Lung microvascular endothelial cell (primary cell): Measurements from ENCODE around the gene ARHGAP6. TPM values are rescaled to one million over a fixed set of nuclear protein-coding genes. Genes with fewer than 3 reads are reported as not detected.
A peak's percentile ranks its signal among the peaks of the same experiment; 100 is the strongest.
"Not testable (repeated sequence)": the region's sequence is repeated elsewhere in the genome, so short reads cannot be mapped to it uniquely, and the experiment has no call there.

Experiments
- DNase-seq, 2 donors: peaks; one replicate each; pipeline versions ENCODE4 v3.0.0 to v3.0.0-alpha.2; 2010; ENCODE audit warnings: low read depth in 2 of 2
- total RNA-seq: library from RNA; depleted of rRNA; stranded (reverse); fragments of >200 nt; gene quantifications from 2 replicates; pipeline ENCODE4 v1.2.1, GENCODE V29; 2014

The ARHGAP6 gene
- total RNA-seq, 1 donor from 2014 or later: under 0.01 TPM

DNA sequence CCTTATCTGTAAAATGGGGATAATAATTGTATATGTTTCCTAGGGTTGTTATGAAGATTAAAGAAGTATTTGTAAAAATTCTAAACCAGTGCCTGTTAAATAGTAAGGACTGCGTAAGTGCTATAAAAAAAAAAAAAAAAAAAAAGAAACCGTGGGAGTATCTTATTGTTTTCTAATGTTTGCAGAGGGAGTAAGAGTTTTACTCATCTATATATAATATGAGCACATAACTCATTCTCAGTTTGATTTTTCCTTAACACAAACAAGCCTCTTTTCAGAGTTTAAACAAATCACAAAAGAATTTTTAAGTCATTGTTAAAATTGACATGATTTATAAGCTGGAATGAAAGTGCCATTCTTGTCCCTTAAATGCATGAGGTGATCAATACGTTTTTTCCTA is 267.6 kb downstream of the ARHGAP6 start:
- DNase-seq: no peak

DNA sequence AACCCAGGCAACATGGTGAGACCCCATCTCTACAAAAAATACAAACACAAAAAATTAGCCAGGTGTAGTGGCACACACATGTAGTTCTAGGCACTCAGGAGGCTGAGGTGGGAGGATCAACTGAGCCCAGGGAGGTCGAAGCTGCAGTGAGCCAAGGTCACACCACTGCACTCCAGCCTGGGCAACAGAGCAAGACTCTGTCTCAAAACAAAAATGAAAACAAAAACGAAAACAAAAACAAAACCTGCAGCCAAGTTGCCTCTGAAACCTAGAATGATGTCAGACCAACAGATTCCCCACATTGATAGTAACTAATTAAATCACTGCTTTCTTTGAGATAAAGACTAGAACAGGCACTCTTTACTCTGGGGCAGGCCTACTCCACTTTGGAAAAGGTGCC is 268.0 kb downstream of the ARHGAP6 start:
- DNase-seq: no peak

DNA sequence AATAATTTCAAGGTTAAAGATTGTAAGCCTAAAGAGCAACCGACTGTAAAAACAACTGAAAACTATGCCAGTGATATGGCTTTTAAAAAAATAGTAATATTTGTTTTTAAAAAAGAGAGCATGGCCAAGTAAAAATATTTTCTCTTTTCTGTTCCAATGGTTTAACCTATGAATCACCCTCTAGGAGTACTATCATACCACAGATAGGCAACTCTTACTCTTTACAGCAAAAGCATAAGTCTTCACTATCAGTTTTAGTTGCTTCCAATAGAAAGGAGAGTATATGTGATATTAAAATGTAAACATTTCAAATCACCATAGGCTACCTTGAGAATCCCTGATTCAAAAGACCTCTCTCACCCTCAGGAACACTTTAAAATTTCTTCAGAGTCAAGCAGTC is 269.9 kb downstream of the ARHGAP6 start:
- DNase-seq: no peak

DNA sequence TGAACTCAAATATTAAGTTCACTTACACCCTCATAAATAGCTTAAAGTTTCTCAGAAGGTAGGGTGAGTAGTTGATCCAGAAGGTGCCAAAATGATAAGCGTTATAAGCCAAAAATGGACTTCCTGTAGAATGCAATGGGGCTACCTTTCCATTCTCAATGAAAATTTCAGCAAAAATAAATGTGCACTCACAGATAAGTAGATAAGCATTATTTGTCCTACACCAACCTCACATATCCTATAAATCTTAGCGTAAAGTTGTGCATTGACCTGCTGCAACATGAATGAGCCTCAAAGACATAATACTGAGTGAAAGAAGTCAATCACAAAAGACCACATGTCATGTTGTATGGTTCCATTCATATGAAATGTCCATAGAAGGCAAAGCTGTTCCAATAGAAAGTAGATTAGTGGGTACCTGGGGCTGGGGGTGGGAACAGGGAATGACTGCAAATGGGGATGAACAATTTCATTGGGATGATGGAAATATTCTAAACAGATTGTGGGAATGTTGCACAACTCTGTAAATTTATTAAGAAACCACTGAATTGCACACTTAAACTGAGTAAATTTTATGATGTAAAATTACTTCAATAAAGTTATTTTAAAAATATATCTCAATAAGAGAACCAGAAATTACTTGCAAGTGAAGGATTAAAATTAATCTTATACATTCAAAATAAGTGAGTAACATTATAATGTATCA is 271.6 kb downstream of the ARHGAP6 start:
- no peak for DNase-seq

DNA sequence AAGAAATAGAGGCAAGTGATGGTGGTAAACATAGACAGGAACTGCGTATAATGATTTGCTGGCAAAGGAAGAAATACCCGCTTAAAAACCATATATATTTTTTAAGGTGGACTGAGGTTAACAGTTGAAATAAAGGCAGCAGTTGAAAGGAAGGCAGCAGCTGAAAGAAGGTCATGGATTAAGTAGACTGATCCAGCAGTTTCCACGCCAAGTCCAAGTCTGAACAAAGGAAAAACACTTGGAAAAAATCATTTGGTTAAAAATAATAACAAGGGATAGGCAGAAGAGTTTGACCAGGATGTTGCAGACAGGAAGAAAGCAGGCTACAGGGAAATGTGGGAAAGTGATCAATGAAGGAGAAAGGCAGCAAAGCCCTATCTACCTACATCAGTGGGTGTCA is 278.9 kb downstream of the ARHGAP6 start:
- no peak for DNase-seq

DNA sequence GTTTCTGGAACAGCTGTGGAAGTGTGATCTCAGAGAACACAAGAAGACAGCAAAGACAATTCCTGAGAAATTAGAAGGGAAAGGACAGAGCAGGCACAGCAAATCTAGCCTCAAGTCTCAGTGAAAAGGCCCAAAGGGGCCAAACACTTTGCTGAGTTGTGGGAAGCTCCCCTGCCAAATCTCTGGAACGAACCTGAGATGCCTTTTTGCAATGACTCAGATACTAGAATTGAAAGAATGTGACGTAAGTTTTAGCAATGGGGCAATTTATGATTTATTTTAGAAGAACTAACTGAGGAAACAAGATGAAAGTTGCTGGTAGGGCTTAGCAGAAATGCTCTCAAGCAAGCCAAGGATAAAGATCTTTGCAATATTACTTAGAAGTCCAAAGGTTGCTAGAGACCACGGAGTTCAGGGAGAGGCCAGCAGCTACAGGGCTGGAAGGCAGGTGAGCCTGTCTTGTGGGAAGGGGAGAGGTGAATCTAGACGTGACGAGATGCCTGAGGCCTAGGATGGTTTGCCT is 279.7 kb downstream of the ARHGAP6 start:
- DNase-seq: no peak

DNA sequence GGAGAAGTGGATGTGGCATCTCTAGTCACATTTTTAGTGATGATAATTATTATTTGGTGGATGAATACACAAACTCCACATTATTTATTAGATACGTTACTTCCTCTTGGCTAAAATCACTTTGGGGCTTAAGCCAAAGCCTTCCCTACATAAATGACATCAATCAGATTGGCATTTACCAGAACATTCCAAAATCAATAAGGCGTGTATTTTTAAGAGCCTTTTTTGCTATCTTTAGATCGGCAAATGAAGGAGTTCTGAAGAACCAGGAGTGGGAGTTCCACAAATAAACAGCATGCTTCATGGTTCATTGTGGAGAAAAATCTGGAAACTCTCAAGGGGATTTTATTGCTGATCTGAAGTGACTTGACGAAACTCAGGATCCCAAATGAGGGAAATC is 282.8 kb downstream of the ARHGAP6 start:
- no peak for DNase-seq

DNA sequence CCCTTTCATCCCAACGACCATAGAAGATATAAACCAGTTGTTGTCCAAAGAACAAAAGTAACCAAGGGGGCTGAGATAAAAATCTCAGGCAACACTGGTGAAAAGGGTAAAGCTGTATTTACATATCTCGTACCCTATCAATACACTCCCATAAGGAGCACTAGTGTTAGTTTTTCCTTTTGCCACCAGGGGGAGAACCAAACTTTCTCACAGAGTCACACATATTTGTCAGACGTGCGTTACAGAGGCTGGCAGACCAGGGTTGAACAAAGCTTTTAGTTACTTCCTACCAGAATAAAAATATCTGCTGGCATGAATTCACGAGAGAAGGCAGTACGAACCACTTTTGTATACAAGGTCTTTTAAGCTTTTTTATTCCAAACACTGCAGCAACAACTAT is 284.3 kb downstream of the ARHGAP6 start:
- DNase-seq: peak; percentile 68 to 71

DNA sequence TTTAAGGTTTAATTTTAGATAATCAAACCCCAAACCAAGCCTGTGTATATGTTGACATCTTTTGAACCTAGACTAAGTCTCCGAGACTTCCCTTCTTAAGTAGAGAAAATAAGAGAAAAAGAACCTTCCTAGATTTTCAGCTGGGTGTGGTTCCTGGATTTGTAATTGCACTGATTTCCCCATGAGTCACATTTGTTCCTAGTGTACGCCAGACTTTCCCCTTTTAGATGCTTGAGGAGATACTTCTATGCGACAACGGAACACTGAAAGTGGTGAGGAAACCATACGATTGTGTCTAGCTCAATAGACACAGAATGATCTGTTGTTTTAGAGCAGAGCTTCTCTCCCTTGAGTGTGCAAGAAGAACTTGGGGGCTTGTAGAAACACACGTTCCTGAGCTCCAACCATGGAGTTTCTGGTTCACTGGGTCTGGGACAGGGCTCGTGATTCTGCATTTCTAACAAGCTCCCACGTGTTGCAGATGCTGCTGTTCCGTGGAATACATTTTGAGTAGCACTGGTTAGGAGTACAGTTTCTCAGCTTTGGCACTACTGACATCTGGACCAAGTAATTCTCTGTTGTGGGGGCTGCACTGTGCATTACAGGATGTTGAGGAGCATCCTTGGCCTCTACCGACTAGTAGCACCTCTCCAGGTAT is 285.4 kb downstream of the ARHGAP6 start:
- DNase-seq: peak in 1 of 2 donors; percentile 57

DNA sequence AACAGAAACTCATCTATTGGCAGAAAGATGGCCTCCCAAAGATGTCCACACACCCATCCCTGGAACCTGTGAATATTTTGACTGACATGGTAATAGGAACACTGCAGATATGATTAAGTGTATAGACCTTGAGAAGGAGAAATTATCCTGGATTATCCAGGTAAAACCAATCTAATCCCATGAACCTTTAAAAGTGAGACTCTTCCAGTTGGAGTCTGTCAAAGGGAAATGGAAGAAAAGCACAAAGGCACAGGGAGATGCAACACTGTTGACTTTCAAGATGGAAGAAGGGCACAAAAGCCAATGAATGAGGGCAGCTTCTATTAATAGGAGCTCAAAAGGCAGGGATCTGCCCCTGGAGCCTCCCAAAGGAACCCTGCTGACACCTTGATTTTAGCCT is 289.6 kb downstream of the ARHGAP6 start:
- DNase-seq: no peak

DNA sequence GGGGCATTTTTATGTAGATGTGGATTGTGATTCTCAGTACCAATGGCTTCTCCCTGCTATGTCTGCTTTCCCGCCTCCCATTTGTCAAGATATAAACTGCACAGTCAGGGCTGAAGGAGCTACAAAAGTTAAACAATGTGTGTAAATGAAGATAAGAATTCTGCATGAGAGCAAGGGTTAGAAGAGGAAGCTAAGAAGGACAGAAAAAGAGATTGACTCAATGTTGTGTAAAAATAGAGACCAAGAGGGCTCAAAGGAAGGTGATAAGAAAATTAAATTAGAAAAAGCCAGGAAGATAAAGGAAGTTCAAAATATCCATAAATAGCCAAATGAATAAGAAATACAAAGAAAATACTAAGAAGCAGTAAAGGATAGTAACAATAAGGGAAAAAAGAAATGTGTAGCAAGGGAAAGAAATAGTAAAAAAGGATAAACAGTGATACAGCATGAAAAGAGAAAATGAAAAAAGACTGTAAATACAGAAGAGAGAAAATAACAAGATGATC is 290.1 kb downstream of the ARHGAP6 start:
- no peak for DNase-seq

DNA sequence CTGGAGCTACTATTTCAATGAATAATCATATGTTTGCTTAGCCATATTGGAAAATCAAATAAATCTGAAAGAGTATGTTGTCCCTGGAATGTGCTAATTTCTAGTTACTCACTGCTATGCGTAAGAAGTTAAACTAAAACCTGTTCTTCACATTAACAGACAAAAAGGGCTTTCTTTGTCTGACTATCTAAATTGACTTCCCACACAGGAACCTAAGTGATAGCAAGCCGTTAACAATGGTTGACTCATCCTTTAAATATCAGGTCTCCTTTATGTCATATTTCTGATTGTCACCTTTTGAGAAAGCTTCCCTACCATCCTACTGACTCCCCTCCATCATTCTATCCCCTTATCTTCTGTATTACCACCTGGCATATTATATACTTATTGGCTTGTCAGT is 291.1 kb downstream of the ARHGAP6 start:
- DNase-seq: no peak

DNA sequence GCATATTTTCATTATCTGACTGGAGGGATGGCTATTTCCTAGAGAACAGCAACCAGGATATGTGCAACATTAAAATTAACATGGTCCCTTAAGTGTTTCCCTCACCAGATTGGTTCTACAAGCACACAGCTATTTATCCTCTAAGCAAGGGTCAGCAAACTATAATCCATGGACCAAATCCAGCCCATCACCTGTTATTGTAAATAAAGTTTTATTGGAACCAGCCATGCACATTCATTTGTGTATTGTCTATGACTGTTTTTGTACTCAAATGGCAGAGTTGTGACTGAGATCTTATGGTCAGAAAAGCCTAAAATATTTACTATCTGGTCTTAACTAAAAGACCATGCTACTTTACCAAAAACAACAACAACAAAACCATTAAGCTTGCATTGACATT is 294.6 kb downstream of the ARHGAP6 start:
- DNase-seq: no peak

DNA sequence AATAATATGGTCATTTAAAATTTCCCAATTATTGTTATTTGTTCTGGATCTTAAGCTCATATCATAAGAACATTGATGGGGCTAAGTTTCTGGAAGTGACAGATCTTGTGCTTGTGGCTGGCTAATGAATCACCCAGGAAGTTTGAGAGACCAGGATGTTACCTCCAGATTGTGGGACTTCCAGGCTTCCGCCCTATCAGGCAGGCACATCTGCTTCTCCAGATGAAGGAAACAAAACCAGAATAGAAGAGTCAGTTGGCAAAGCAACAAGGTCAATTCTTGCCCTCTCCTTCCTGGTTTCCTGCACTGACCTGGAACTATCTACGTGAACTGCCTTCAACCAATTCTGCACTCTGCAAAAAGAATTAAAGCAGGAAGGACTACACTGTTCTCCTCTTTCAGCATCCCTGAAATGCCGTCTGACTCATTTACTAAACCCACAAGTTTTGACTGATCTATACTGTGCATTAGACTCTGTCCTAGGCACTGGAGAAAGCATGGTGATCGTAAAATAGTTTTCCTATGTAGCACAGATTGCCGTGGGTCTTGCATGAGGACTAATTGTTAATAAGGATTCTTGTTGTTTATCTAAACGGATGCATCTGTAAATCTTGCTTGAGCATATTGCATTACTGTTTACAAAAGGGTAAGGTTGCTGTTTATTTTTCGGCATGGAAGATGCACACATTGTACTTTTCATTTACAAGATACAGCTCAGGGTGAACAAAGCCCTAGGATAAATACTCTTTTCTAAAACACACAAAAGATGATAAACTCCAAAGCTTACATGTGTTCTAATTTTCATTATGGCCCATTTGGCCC is 297.9 kb downstream of the ARHGAP6 start:
- DNase-seq: peak; percentile 32 to 78

DNA sequence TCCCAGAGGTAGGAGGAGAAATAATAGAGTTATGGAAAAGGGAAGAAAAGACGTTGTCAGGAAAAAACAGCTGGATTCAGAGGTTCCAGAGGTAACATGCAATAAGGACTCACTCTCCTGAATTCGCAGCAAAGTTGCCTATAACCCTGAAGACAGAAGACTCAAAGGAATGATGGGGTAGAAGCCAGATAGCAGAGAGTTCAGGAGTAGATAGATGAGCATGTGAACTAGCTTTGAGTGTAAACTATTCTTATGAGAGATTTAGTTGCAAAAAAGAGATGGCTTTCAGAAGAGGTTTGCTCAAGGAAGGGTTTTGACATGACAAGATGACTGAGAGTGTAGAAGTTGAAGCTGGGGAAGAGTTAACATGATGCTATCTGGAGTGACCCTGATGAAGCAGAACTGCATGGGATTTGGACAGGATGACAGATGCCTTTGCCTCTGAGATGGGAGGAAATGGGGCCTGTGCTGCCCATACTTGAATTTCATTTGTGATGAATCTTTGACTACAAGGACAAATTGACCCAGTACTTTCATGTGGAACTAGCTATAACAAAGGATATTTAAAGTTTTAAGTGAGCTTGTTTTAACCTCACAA is 298.6 kb downstream of the ARHGAP6 start:
- peak in 1 of 2 donors; percentile 19 for DNase-seq

DNA sequence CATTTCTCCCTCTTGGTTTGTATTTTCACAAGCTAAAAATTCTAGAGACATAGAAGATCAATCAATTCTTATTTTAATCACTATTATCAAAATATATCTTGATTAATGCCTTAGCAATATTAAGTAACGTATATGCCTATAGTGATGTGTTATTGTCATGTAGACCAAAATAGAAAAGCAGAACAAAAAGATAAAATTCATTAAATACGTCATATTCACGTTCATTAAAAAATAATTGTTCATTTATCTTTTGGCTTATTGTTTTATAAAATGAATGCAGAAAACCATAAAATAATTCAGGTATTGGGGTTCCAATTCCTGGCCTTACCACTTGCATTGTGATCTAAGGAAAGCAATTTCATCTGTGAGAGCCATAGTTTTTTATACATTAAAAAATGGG is 300.3 kb downstream of the ARHGAP6 start:
- DNase-seq: no peak

DNA sequence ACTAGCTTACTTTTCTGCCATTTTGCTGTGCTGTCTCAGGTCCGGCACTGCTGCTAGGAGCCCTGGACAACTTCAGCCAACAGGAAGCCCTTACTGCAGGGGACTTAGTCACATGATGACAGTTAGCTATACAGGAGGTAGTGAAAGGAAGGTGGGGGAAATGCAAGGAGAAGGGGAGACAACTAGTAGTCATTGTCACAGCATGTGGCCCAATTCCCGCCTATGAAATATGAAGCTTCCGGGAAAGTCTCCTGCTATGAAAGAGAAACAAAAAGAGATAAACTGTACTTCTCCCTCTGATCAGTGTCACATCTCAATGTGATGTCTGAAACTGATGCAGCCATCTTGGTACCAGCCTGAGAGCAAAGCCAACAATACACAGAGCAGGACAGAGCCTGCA is 300.9 kb downstream of the ARHGAP6 start:
- DNase-seq: no peak

DNA sequence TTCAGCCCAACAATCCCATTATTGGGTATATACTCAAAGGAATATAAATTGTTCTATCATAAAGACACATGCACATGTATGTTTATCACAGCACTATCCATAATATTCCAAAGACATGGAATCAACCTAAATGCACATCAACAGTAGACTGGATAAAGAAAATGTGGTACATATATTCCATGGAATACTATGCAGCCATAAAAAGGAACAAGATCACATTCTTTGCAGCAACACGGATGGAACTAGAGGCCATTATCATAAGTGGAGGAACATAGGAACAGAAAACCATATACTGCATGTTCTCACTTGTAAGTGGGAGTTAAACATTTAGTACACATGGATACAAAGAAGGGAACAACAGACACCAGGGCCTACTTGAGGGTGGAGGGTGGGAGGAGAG is 301.9 kb downstream of the ARHGAP6 start:
- not testable (repeated sequence) for DNase-seq

DNA sequence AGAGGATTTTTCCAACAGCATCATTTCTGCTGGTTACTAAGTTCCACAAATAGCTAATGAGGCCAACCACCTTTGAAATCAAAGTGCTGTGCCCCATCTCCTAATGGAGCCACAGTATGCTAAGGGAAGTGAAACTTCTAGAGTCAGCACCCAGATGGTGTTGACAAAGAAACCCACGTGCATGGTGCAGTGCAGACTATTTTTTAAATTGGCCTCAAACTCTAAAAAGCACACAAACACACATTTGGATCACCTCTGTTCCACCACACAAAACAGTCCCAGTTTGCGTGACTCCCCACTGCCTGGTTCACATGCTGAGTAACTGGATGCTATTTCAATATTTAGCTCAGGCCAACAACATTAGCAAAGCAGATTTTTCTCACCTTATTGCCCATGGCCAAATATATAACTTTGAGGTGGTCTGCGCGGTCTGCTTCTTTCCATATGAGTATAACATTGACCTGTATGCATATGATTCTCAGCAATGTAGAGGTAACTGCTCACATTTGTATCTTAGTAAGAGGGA is 302.6 kb downstream of the ARHGAP6 start:
- DNase-seq: no peak

DNA sequence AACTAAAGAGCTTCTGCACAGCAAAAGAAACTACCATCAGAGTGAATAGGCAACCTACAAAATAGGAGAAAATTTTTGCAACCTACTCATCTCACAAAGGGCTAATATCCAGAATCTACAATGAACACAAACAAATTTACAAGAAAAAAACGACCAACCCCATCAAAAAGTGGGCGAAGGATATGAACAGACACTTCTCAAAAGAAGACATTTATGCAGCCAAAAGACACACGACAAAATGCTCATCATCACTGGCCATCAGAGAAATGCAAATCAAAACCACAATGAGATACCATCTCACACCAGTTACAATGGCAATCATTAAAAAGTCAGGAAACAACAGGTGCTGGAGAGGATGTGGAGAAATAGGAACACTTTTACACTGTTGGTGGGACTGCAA is 304.1 kb downstream of the ARHGAP6 start:
- DNase-seq: not testable (repeated sequence)

DNA sequence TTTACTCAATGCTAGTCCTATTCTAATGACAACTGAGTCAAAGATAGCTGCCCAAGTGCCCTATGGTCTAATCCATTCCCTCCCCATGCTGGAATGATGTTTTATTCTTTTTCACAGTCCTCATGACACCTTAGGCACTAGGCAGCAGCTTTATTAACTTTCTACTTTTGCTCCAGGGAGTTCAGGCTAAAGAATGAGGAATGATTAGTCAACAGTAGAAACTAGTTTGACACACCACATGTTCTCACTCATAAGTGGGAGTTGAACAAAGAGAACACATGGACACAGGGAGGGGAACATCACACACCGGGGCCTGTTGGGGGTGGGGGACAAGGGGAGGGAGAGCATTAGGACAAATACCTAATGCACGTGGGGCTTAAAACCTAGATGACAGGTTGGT is 309.8 kb downstream of the ARHGAP6 start:
- DNase-seq: not testable (repeated sequence)
